Upper lobe of left lung (tissue), 4 donors: ENCODE data around the gene BHLHE40.

Experiments used
- CTCF ChIP-seq, 6 experiments: fragments of 450-650 bp in 4 of 6; fragments of 200-600 bp in 2 of 6; sonication (generic) in 2 of 6; IDR thresholded peaks; one replicate each; pipeline ENCODE4 v1.5.1; 2016 to 2019; ENCODE audit warnings: antibody characterized with exemption in 6 of 6
- POLR2A ChIP-seq, 4 donors: fragments of 450-650 bp; IDR thresholded peaks; one replicate each; pipeline ENCODE4 v1.5.1; 2016 to 2017; ENCODE audit warnings: antibody characterized with exemption in 4 of 4, mild to moderate bottlenecking in 2 of 4

GRCh38 chr3:5022187-5022965 lies 43.1 kb downstream of the BHLHE40 start:
- TF ChIP-seq CTCF (IDR thresholded peaks at IDR 0.05) (no peak), POLR2A (IDR thresholded peaks at IDR 0.05) (no peak)
